Dendritic cell treated with granulocyte-macrophage colony-stimulating factor and Interleukin-4, amounts not matched to agents 40 ng/mL and 50 ng/mL, for 4 days (primary cell): Measurements from ENCODE around the gene SLC12A7.

ENCODE experiments used
- H3K27ac Mint-ChIP-seq: one replicate; pipeline ENCODE4 v1.8.0; 2022; ENCODE audit warnings: mild to moderate bottlenecking, mixed read lengths
- H3K27me3 Mint-ChIP-seq: one replicate; pipeline ENCODE4 v1.8.0; 2022; ENCODE audit warnings: mild to moderate bottlenecking, mixed read lengths
- H3K36me3 Mint-ChIP-seq: one replicate; pipeline ENCODE4 v1.8.0; 2022; ENCODE audit warnings: low read depth, mixed read lengths
- H3K4me1 Mint-ChIP-seq: one replicate; pipeline ENCODE4 v1.8.0; 2022; ENCODE audit warnings: low read depth, mixed read lengths
- H3K4me3 Mint-ChIP-seq: one replicate; pipeline ENCODE4 v1.8.0; 2022; ENCODE audit warnings: mild to moderate bottlenecking, moderate library complexity, mixed read lengths
- H3K9me3 Mint-ChIP-seq: one replicate; pipeline ENCODE4 v1.8.0; 2022; ENCODE audit warnings: mixed read lengths
- intact Hi-C: fragments of 100-400 bp; cut with micrococcal nuclease; formaldehyde crosslinking; loops from one replicate; pipeline ENCODE4 v1.15.0; 2022

Gene SLC12A7

DNA sequence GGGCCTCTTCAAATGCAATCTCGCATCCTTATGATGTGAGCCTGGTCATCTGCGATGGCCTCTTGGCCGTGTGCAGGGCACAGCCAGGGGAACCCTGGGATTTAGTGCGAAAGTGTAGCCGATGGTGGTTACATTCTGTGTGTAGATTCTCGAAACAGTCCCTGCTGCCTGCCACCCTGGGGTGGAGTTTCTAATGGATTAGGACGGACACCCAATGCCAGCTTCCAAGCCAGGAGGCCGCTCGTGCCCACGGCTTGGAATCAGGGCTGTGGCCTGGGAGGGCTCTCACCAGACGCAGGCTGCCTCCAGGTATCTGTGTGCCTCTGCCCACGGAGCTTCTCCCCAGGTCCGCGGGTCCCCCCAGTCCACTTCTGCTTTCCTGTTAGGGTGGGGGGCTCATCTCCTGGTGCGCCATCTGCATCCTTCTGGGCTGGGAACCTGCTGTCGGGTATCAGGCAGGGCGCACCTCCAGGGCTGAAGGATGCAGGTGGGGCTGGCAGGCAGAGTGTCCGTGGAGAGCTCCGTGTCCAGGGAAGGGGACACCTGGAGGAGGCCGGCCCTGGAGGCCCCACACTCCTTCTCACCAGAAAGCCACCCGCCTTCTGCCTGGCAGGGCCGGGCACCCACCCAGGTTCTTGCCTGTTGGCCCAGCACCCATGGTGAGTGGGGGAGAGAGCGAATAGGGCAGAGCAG is 3.4 kb upstream of the SLC12A7 start:
- intact Hi-C loops, result no loop called here
- no peak overlapping the region for H3K4me3 Mint-ChIP-seq

DNA sequence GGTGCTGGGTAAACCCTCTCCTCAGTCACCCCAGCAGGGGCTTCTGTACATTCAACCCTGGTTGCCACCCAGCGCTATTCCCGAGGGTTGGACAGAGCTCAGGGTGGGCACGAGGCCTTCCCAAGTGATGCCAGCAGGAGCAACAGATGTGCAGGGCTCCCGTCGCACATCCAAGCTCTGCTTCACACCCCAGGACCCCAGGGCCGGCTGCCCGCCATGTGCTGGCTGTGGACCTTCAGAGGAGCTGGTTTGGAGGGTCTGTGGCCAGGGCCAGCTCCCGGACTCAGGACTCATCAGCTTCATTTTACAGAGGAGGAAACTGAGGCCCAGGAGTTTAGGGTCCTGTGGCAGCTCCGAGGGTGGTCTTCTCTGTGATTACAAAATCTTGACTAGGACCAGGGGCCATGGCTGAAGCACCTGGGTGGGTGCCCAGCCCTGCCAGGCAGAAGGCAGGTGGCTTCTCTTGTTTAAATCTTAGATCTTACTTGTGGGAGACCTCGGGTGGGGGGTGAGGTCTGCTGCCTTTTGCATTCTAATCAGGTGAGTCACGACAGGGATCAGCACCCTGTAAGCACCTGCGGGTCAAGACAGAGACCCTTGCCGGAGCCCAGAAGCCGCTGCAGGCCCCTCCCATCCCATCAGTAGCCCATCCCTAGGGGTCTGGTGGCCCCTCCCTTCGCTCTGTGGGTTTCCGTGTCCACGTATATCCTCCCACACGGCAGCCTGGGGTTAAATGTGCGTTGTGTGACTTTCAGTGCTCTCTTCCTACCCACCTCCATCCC is 2.1 kb upstream of the SLC12A7 start:
- H3K4me3 Mint-ChIP-seq, result no peak overlapping the region
- intact Hi-C loops, result no loop called here

More for the DNA sequence above, 3.4 kb upstream of the SLC12A7 start:
- Mint-ChIP-seq H3K27ac (peak overlapping the region; percentile 56), H3K4me1 (peaks cover 18% of the 10 kb centered on the region), H3K27me3 (peaks cover 37% of the 10 kb centered on the region), H3K9me3 (no peaks in the 10 kb centered on the region), H3K36me3 (peaks cover 10% of the 10 kb centered on the region)

DNA sequence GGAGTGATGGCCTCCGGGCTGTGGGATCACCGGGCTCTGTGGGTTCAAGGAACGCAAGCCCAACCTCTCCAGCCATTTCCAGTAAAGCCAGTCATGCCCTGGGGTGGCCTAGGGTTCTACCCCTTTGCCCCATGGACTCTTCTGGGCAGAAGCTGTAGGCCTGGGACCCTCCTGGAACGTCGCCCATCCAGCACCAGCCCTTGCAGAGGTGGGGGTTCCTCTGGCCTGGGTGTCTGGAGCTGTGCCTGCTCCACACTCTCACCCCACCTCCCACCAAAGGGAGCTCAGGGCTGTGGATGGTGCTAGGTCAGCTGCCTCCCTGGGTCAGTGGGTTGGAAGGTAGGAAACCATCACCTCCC is 1.4 kb upstream of the SLC12A7 start:
- intact Hi-C loops, result no loop called here
- peaks cover 32% of the 10 kb centered on the region for H3K27me3 Mint-ChIP-seq
- peaks cover 28% of the 10 kb centered on the region for H3K36me3 Mint-ChIP-seq
- H3K27ac Mint-ChIP-seq, result no peak overlapping the region
- H3K4me1 Mint-ChIP-seq, result peaks cover 34% of the 10 kb centered on the region
- no peak overlapping the region for H3K4me3 Mint-ChIP-seq
- no peaks in the 10 kb centered on the region for H3K9me3 Mint-ChIP-seq

More for the DNA sequence above, 2.1 kb upstream of the SLC12A7 start:
- peaks cover 31% of the 10 kb centered on the region for H3K4me1 Mint-ChIP-seq
- no peak overlapping the region for H3K27ac Mint-ChIP-seq
- H3K27me3 Mint-ChIP-seq, result peaks cover 34% of the 10 kb centered on the region
- peaks cover 23% of the 10 kb centered on the region for H3K36me3 Mint-ChIP-seq
- H3K9me3 Mint-ChIP-seq, result no peaks in the 10 kb centered on the region

DNA sequence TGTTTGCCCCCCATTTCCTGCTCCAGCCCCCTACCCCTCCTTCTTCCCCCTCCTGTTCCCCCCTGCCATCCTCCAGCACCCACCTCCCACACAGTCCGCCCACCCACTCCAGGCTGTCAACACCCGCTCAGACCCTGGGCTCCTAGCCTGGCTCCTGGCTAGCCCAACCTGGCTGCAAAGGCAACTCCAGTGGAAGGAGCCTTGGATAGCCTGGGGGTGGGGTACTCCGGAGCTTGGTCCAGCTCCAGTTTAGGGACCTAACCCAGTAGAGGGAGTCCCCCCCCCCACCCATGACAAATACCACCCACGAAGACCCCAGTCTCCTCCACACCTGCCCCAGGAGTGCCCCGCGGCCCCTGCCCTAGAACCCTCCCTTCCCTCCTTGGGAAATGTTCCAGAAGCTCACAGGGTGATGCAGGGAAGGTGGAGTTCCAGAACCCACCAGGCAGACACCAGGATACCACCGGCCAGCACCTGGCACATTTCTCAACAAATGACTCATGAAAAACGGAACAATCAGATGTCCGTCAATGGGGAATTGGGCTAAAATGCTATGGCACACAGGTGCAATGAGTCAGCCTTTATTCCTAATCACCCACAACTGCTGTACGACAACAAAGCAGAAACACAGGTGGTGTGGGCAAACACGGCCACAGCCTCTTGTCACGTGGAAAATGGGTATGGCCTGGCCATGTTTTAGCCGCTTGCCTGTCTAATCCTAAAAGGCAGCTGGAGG is 901 bp upstream of the SLC12A7 start:
- Mint-ChIP-seq H3K27me3 (peaks cover 29% of the 10 kb centered on the region), H3K27ac (no peak overlapping the region), H3K36me3 (peaks cover 32% of the 10 kb centered on the region), H3K4me1 (peaks cover 34% of the 10 kb centered on the region), H3K9me3 (no peaks in the 10 kb centered on the region), H3K4me3 (peak overlapping the region; percentile 44)
- intact Hi-C loops, result no loop called here

DNA sequence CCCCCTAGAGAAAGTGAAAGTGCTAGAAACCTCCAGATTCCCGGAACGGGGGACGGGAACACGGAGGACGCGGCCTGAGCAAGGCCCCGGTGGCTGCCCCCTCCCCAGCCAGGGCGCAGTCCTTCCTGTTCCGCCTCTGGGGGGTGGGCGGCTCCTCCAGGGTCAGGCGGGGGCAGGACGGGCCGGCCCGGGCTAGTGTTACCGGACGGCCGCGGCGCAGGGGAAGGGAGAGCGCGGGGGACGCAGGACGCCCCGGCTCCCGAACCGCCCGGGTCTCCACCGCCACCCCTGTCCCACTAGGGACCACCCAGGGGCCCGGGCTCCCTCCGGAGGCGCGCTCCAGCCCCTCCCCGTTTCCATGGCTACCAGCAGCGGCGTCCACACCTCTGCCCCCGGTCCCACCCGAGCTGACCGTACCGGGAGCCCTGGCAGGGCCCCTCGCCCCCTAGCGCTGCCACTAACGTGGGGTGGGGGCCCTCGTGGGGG is 579 bp downstream of the SLC12A7 start:
- Mint-ChIP-seq H3K27me3 (peaks cover 26% of the 10 kb centered on the region), H3K4me1 (peaks cover 46% of the 10 kb centered on the region), H3K36me3 (peaks cover 47% of the 10 kb centered on the region), H3K27ac (peak overlapping the region; percentile 91), H3K4me3 (peak overlapping the region; percentile 91), H3K9me3 (no peaks in the 10 kb centered on the region)
- intact Hi-C loops, result no loop called here

DNA sequence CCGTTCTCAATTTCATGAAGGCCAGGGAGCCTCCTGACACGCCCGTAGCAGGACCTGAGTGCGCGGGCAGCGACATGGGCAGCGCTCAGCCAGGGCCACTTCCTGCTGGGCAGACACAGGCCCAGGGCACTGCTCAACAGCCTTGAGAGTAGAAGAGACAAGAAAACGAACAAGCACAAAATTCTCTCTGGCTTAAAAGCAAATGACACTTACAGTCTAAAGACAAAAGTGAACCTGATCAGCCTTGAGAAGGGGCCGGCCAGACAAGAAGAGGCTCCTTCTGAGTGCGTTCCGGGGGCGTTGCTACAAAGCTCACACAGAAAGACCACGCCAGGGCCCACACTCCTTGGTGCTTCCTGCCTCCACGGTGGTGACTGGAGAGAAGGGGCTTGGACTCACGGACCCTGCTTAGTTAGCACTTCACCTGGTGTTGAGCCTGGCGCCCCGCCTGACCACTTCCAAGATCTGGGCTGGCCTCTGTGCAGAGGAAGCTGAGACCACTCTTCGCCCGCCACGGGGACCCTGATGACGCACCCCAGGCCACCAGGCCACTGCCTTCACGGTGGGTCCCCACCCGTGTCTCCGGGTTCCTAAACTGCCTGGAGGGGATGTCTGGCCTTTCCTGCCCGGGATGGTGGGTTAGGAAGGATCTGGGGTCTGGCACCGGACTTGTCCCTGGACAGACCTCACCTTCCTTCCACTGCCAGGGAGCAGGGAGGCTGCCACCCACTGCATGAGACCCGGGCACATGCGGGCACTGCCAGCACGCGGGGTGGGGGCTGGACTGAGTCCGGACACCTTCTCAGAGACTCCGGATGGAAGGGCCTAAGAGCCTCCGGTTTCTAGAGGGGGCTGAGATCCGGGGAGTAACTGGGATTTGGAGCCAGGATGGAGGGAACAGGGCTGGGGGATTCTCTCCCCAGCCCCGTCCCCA is 1.3 kb downstream of the SLC12A7 start:
- intact Hi-C loops, result no loop called here

DNA sequence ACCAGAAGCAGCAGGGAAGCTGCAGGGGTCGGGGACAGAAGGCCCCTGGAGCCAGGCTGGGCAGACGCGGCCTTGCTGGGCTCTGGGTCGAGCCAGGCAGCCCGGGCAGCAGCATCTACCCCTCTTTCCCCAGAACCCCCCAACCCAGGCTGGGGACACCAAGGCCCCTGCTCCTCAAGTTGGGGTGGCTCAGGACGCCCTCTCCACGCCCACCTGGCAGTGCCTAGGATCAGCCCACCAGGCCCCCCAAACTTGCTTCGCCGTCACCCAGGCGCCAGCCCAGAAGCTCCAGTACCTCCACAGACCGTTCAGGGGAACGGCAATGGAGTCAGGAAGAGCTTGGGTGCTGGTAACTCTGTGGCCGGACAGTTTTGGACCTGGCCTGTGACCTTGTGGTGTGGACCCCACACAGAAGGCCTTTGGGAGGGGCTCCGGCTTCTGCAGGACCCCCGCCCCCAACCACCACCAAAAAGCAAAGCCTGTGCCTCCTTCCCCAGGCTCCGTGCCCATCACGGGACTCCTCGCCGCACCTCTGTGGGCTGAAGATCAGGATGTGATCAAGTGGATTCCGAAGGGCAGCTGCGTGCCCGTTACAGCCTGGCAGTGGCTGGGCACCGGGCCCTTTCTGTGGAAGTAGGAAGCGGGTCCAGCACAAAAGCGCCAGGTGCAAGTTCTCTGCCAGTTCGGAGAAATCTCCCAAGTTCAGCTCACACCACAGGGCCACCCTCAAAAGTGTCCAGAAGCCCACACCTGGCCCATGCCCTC is 2.1 kb downstream of the SLC12A7 start:
- Mint-ChIP-seq H3K4me1 (peaks cover 62% of the 10 kb centered on the region), H3K27me3 (peaks cover 17% of the 10 kb centered on the region), H3K27ac (peak overlapping the region; percentile 91), H3K9me3 (no peaks in the 10 kb centered on the region), H3K4me3 (peak overlapping the region; percentile 91), H3K36me3 (peaks cover 63% of the 10 kb centered on the region)
- intact Hi-C loops, result loop anchor here (10.0 kb wide), 1 partner anchor 115 kb away; no protein-coding TSS in a partner anchor

More for the DNA sequence above, 1.3 kb downstream of the SLC12A7 start:
- Mint-ChIP-seq H3K27me3 (peaks cover 23% of the 10 kb centered on the region), H3K4me1 (peaks cover 53% of the 10 kb centered on the region), H3K9me3 (no peaks in the 10 kb centered on the region), H3K36me3 (peaks cover 54% of the 10 kb centered on the region), H3K4me3 (peak overlapping the region; percentile 91), H3K27ac (peak overlapping the region; percentile 91)

DNA sequence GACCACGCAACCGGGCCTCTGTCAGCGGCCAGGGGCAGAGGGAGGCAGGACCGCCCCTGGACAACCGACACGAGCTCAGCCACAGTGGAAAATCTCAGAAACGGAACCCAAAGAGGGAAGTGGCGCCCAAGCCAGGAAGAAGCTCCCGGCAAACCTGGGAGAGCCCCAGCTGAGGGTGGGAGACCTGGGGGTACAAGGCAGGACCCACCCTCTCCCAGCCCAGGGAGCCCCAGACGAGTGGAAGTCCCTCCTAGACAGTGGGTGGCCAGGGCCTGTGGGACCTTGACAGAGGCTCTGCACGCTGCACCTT is 3.0 kb downstream of the SLC12A7 start:
- Mint-ChIP-seq H3K27me3 (peaks cover 11% of the 10 kb centered on the region), H3K4me1 (peaks cover 71% of the 10 kb centered on the region), H3K27ac (peak overlapping the region; percentile 91), H3K9me3 (no peaks in the 10 kb centered on the region), H3K4me3 (peak overlapping the region; percentile 91), H3K36me3 (peaks cover 66% of the 10 kb centered on the region)
- intact Hi-C loops, result loop anchor here (10.0 kb wide), 1 partner anchor 114 kb away; no protein-coding TSS in a partner anchor

DNA sequence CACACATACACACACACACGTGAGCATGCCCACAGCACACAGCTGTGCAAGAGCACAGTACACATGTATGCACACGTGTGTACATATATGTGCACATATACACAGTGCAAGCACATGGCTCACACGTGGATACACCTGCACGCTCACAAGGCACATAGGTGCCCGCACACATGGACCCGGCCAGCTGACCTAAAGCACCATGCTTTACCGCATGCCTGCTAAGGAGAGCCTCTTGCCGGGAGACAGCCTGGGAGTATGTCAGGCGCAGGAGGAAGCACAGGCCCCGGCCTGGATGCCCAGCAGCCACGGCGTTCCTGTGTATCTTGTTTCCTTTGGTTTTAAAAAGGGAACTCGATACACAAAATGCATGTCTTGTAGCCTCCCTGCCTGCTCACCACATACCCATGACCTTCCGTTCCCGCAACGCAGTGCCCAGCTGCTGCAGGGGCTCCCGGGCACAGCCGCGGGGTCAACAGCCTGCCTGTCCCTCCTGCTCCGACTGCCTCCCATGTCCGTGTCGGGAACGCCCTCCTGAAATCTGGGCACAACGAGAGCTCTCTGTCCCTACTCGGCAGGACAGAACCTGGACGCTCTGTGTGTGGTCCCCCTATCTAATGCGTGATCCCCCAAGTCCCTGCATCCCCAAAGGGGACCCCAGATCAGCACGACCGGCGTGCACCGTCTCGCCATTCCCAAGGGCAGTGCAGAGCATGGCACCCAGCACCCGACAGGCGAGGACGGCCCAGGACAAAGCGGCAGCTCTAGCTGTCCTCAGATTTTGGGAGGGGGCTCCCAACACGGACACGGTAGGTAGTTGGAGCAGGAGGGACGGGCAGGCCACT is 3.6 kb downstream of the SLC12A7 start:
- Mint-ChIP-seq H3K4me1 (peaks cover 77% of the 10 kb centered on the region), H3K27ac (peak overlapping the region; percentile 91), H3K27me3 (peaks cover 6% of the 10 kb centered on the region), H3K4me3 (peak overlapping the region; percentile 91), H3K9me3 (no peaks in the 10 kb centered on the region), H3K36me3 (peaks cover 71% of the 10 kb centered on the region)
- intact Hi-C loops, result loop anchor here (10.0 kb wide), 1 partner anchor 113 kb away; no protein-coding TSS in a partner anchor

DNA sequence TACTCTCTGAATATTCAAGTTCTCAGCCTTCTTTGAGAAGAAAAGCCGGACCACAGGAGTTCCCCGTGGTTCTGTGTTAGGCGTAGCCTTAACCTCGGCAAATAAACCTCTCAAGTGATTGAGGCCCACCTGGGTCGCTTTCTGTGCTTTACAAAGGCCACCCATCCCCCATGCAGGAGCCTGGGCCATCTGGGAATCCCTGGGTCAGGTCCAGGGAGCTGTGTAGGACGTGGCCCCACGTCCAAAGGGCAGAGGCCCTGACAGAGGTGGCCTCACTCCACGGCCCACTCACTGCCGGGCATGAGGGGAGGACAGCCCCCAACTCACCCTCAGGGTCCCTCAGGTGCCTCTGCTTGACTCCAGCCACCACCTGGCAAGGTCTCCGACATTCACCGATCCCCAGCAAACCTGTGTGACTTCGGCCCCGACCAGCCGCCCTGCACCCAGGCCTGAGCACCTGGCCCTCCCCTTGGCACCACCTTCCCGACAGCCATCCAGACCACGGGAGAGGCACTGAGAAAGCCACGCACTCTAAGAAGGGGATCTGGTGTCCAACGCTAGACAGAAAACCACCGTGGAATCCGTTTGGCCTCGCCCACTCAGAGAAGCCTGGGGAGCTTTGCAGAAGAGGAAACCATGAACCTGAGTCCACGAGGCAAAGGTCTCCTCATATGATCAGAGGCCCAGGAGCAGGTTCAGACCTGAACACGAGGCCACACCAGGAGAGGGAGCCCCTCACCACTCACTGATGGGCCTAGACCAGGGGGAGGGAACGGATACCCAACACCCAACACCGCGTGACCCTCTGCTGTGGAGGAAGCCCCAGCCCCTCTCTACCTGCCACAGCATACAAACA is 4.5 kb downstream of the SLC12A7 start:
- H3K4me3 Mint-ChIP-seq, result peak overlapping the region; percentile 91
- peak overlapping the region; percentile 91 for H3K27ac Mint-ChIP-seq
- intact Hi-C loops, result loop anchor here (10.0 kb wide), 1 partner anchor 113 kb away; no protein-coding TSS in a partner anchor
- no peaks in the 10 kb centered on the region for H3K27me3 Mint-ChIP-seq
- peaks cover 80% of the 10 kb centered on the region for H3K4me1 Mint-ChIP-seq
- peaks cover 76% of the 10 kb centered on the region for H3K36me3 Mint-ChIP-seq
- H3K9me3 Mint-ChIP-seq, result no peaks in the 10 kb centered on the region
